HL-60 (cell line): ENCODE measurements around the gene IMPDH1.

Source experiments
- POLR2AphosphoS5 ChIP-seq: IDR thresholded peaks from 2 replicates; pipeline ENCODE4 v1.6.1; 2012; ENCODE audit warnings: low read depth
- TF ChIP-seq, protein P1 (sequence below): IDR thresholded peaks from one replicate; pipeline ENCODE4 v1.5.1; 2011; ENCODE audit warnings: low read length, control low read depth, inconsistent platforms; ENCODE audit not compliant: insufficient read depth

DNA sequence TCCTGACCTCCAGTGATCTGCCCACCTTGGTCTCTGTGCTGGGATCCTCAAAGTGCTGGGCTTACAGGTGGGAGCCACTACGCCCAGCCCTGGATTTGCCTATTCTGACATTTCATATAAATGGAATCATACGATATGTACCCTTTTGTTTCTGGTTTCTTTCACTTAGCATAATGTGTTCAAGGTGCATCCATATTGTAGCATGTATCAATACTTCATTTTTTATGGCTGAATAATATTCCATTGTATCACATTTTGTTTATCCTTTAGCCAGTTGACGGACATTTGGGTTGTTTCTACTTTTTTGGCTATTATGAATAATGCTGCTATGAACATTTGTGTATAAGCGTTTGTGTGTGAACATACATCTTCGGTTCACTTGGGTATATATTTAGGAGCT, 41.1 kb upstream of the IMPDH1 start:
- TF ChIP-seq, protein P1, sequence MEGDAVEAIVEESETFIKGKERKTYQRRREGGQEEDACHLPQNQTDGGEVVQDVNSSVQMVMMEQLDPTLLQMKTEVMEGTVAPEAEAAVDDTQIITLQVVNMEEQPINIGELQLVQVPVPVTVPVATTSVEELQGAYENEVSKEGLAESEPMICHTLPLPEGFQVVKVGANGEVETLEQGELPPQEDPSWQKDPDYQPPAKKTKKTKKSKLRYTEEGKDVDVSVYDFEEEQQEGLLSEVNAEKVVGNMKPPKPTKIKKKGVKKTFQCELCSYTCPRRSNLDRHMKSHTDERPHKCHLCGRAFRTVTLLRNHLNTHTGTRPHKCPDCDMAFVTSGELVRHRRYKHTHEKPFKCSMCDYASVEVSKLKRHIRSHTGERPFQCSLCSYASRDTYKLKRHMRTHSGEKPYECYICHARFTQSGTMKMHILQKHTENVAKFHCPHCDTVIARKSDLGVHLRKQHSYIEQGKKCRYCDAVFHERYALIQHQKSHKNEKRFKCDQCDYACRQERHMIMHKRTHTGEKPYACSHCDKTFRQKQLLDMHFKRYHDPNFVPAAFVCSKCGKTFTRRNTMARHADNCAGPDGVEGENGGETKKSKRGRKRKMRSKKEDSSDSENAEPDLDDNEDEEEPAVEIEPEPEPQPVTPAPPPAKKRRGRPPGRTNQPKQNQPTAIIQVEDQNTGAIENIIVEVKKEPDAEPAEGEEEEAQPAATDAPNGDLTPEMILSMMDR: no peak
- TF ChIP-seq POLR2AphosphoS5: no peak
